DOHH2 (cell line): ENCODE results near the gene SCAPER.
"Not testable (repeated sequence)": the region's sequence is repeated elsewhere in the genome, so short reads cannot be mapped to it uniquely, and the experiment has no call there.

ENCODE experiments used
- H3F3A ChIP-seq: fragments of 200-600 bp; sonication (generic), shearing (Covaris generic); 2 replicates; pipeline ENCODE4 v1.6.0; 2016; ENCODE audit warnings: antibody characterized with exemption, mild to moderate bottlenecking; ENCODE audit not compliant: control insufficient read depth, insufficient read depth
- H3K27ac ChIP-seq: fragments of 200-600 bp; sonication (generic); 2 replicates; pipeline ENCODE4 v1.5.1; 2014; ENCODE audit warnings: low read depth, mild to moderate bottlenecking, low read length, moderate library complexity
- H3K27me3 ChIP-seq: fragments of 200-600 bp; sonication (generic); 2 replicates; pipeline ENCODE4 v1.6.1; 2014; ENCODE audit warnings: mild to moderate bottlenecking, low read length, mixed read lengths; ENCODE audit not compliant: control insufficient read depth
- H3K36me3 ChIP-seq: fragments of 200-600 bp; sonication (generic); 2 replicates; pipeline ENCODE4 v1.6.1; 2014; ENCODE audit warnings: mild to moderate bottlenecking, low read length, moderate library complexity, mixed read lengths; ENCODE audit not compliant: control insufficient read depth
- H3K4me1 ChIP-seq: fragments of 200-600 bp; sonication (generic); 2 replicates; pipeline ENCODE4 v1.6.1; 2014; ENCODE audit warnings: mild to moderate bottlenecking, low read length, mixed read lengths; ENCODE audit not compliant: control insufficient read depth
- H3K4me2 ChIP-seq: fragments of 200-600 bp; sonication (generic); 2 replicates; pipeline ENCODE4 v1.6.0; 2014; ENCODE audit warnings: mild to moderate bottlenecking, low read length, moderate library complexity
- H3K4me3 ChIP-seq: fragments of 200-600 bp; sonication (generic); 2 replicates; pipeline ENCODE4 v1.5.1; 2014; ENCODE audit warnings: mild to moderate bottlenecking, low read length, mixed read lengths
- H3K79me2 ChIP-seq: fragments of 200-600 bp; sonication (generic); 2 replicates; pipeline ENCODE4 v1.6.1; 2014; ENCODE audit warnings: mild to moderate bottlenecking, low read length, mixed read lengths; ENCODE audit not compliant: control insufficient read depth
- H3K9me2 ChIP-seq: fragments of 200-600 bp; sonication (generic); replicated peaks from 2 replicates; pipeline ENCODE4 v1.6.1; 2014; ENCODE audit warnings: mild to moderate bottlenecking, low read length, mixed read lengths; ENCODE audit not compliant: control insufficient read depth
- H3K9me3 ChIP-seq: fragments of 200-600 bp; sonication (generic); 2 replicates; pipeline ENCODE4 v1.6.1; 2014; ENCODE audit warnings: antibody characterized with exemption, low read length, mixed read lengths; ENCODE audit not compliant: control insufficient read depth, insufficient read depth
- H4K20me1 ChIP-seq: fragments of 200-600 bp; sonication (generic); 2 replicates; pipeline ENCODE4 v1.6.0; 2014; ENCODE audit warnings: low read depth, mild to moderate bottlenecking, antibody characterized with exemption, low read length, moderate library complexity; ENCODE audit not compliant: control insufficient read depth, insufficient read depth
- CTCF ChIP-seq: fragments of 200-600 bp; sonication (generic); IDR thresholded peaks from one replicate; pipeline ENCODE4 v1.5.1; 2014; ENCODE audit warnings: antibody characterized with exemption, mild to moderate bottlenecking, low read depth, low read length; ENCODE audit not compliant: poor library complexity, severe bottlenecking
- EZH2phosphoT487 ChIP-seq: fragments of 200-600 bp; sonication (generic); IDR thresholded peaks from 2 replicates; pipeline ENCODE4 v1.6.1; 2017; ENCODE audit warnings: borderline replicate concordance, mild to moderate bottlenecking, antibody characterized with exemption, low read length, moderate library complexity, mixed read lengths

The SCAPER gene

GRCh38 chr15:76517910-76518309, 387.2 kb downstream of the SCAPER start:
- Histone ChIP-seq H4K20me1 (no peaks in the 10 kb centered on the region), H3K79me2 (no peaks in the 10 kb centered on the region), H3K36me3 (no peaks in the 10 kb centered on the region), H3K27ac (no peak overlapping the region), H3K27me3 (no peaks in the 10 kb centered on the region), H3K4me2 (no peak overlapping the region), H3K4me3 (no peak overlapping the region), H3K4me1 (peaks cover 19% of the 10 kb centered on the region), H3F3A (no peaks in the 10 kb centered on the region), H3K9me3 (no peaks in the 10 kb centered on the region), H3K9me2 (no peaks in the 10 kb centered on the region)
- no peak for TF ChIP-seq CTCF
- TF ChIP-seq EZH2phosphoT487: no peak

- Histone ChIP-seq H3K27me3 (no peaks in the 10 kb centered on the region), H3K4me1 (no peaks in the 10 kb centered on the region), H4K20me1 (no peaks in the 10 kb centered on the region), H3K9me3 (no peaks in the 10 kb centered on the region), H3K9me2 (no peaks in the 10 kb centered on the region), H3K27ac (no peak overlapping the region), H3K4me3 (no peak overlapping the region), H3K79me2 (no peaks in the 10 kb centered on the region), H3K36me3 (no peaks in the 10 kb centered on the region), H3K4me2 (no peak overlapping the region), H3F3A (no peaks in the 10 kb centered on the region)
- TF ChIP-seq CTCF (no peak), EZH2phosphoT487 (no peak)
Measured at GRCh38 chr15:76514282-76514681, 390.9 kb downstream of the SCAPER start.

- H3K9me3 ChIP-seq: no peaks in the 10 kb centered on the region
- TF ChIP-seq EZH2phosphoT487 (no peak), CTCF (no peak)
- no peak overlapping the region for H3K4me2 ChIP-seq
- no peaks in the 10 kb centered on the region for H4K20me1 ChIP-seq
- H3F3A ChIP-seq: no peaks in the 10 kb centered on the region
- H3K27ac ChIP-seq: no peak overlapping the region
- H3K27me3 ChIP-seq: no peaks in the 10 kb centered on the region
- H3K9me2 ChIP-seq: no peaks in the 10 kb centered on the region
- H3K4me1 ChIP-seq: no peaks in the 10 kb centered on the region
- H3K79me2 ChIP-seq: no peaks in the 10 kb centered on the region
- no peaks in the 10 kb centered on the region for H3K36me3 ChIP-seq
- H3K4me3 ChIP-seq: no peak overlapping the region
Measured at GRCh38 chr15:76512971-76513370, 392.2 kb downstream of the SCAPER start.

GRCh38 chr15:76510663-76511062, 394.5 kb downstream of the SCAPER start:
- H3K36me3 ChIP-seq, H3K27me3 ChIP-seq, H3K79me2 ChIP-seq, H3K4me3 ChIP-seq, H3K4me1 ChIP-seq, H3K4me2 ChIP-seq, H4K20me1 ChIP-seq, H3F3A ChIP-seq, H3K27ac ChIP-seq, H3K9me2 ChIP-seq, H3K9me3 ChIP-seq: not testable (repeated sequence)
